HEK293 (cell line): ENCODE data around the gene TOP2A.

ENCODE experiments used
- CTCF ChIA-PET: fragments of 350-600 bp; formaldehyde crosslinking; extraction: SDS; loops from one replicate; lab custom pipeline; 2021; ENCODE audit warnings: antibody characterized with exemption; lab: Yijun Ruan, JAX
- POLR2A ChIA-PET: fragments of 300-600 bp; formaldehyde crosslinking; extraction: SDS; loops from one replicate; lab custom pipeline; 2020; ENCODE audit warnings: antibody characterized with exemption, inconsistent platforms; lab: Yijun Ruan, JAX
- H3K27ac ChIP-seq: fragments of 200-500 bp; sonication (Bioruptor generic); 2 replicates; pipeline ENCODE4 v1.5.1; 2014; ENCODE audit warnings: low read depth, low read length, control low read depth, inconsistent platforms; ENCODE audit errors: extremely low read depth
- H3K36me3 ChIP-seq, 2 experiments: fragments of 200-500 bp in 1 of 2; sonication (Bioruptor generic) in 1 of 2; 1 replicate in 1 of 2; 2 replicates in 1 of 2; pipeline ENCODE4 v1.5.1; 2014 to 2017; ENCODE audit warnings: inconsistent platforms in 2 of 2, low read length in 2 of 2; ENCODE audit not compliant: control insufficient read depth in 2 of 2, insufficient read depth in 1 of 2
- H3K4me1 ChIP-seq: fragments of 200-500 bp; sonication (Bioruptor generic); 2 replicates; pipeline ENCODE4 v1.5.1; 2014; ENCODE audit warnings: mild to moderate bottlenecking, low read length, inconsistent platforms; ENCODE audit not compliant: control insufficient read depth, insufficient read depth
- H3K4me3 ChIP-seq: 2 replicates; pipeline ENCODE4 v1.5.1; 2011; ENCODE audit warnings: low read depth, mild to moderate bottlenecking, control low read depth, low read length, moderate library complexity
- H3K9me3 ChIP-seq: fragments of 200-500 bp; sonication (Bioruptor generic); 2 replicates; pipeline ENCODE4 v1.5.1; 2014; ENCODE audit warnings: low read depth, low read length, inconsistent platforms; ENCODE audit not compliant: control insufficient read depth, insufficient read depth
- EGR2 ChIP-seq: fragments of 450-650 bp; formaldehyde crosslinking; IDR thresholded peaks from 2 replicates; pipeline ENCODE4 v1.5.1; 2016; ENCODE audit warnings: low read depth, missing biosample characterization, missing genetic modification characterization
- GLIS2 ChIP-seq: fragments of 450-650 bp; formaldehyde crosslinking; IDR thresholded peaks from 2 replicates; pipeline ENCODE4 v1.5.1; 2016; ENCODE audit warnings: missing biosample characterization, missing genetic modification characterization
- MEIS1 ChIP-seq: sonication (generic); formaldehyde crosslinking; IDR thresholded peaks from 2 replicates; pipeline ENCODE4 v1.8.1; 2022; ENCODE audit warnings: missing genetic modification reagents, mild to moderate bottlenecking, borderline replicate concordance
- SCRT1 ChIP-seq: fragments of 450-650 bp; formaldehyde crosslinking; IDR thresholded peaks from 2 replicates; pipeline ENCODE4 v1.5.1; 2016; ENCODE audit warnings: missing biosample characterization, missing genetic modification characterization, borderline replicate concordance
- SCRT2 ChIP-seq: fragments of 450-650 bp; formaldehyde crosslinking; IDR thresholded peaks from 2 replicates; pipeline ENCODE4 v1.5.1; 2016; ENCODE audit warnings: missing biosample characterization, missing genetic modification characterization
- ZFHX2 ChIP-seq: fragments of 450-650 bp; formaldehyde crosslinking; conservative IDR thresholded peaks from 2 replicates; pipeline ENCODE4 v1.5.1; 2016; ENCODE audit warnings: missing biosample characterization, missing genetic modification characterization
- ZNF112 ChIP-seq: fragments of 450-650 bp; formaldehyde crosslinking; IDR thresholded peaks from 2 replicates; pipeline ENCODE4 v1.5.0; 2017; ENCODE audit warnings: missing biosample characterization, missing genetic modification characterization
- ZNF146 ChIP-seq: fragments of 450-650 bp; formaldehyde crosslinking; IDR thresholded peaks from 2 replicates; pipeline ENCODE4 v1.5.1; 2016; ENCODE audit warnings: missing biosample characterization, missing genetic modification characterization
- ZNF214 ChIP-seq: fragments of 450-650 bp; formaldehyde crosslinking; IDR thresholded peaks from 2 replicates; pipeline ENCODE4 v1.5.1; 2017; ENCODE audit warnings: missing biosample characterization, mild to moderate bottlenecking, missing genetic modification characterization, borderline replicate concordance
- ZNF221 ChIP-seq: fragments of 450-650 bp; formaldehyde crosslinking; IDR thresholded peaks from 2 replicates; pipeline ENCODE4 v1.5.1; 2017; ENCODE audit warnings: missing biosample characterization, missing genetic modification characterization, borderline replicate concordance
- ZNF433 ChIP-seq: fragments of 450-650 bp; formaldehyde crosslinking; IDR thresholded peaks from 2 replicates; pipeline ENCODE4 v1.5.1; 2016; ENCODE audit warnings: missing biosample characterization, missing genetic modification characterization, low read depth
- ZNF571 ChIP-seq: fragments of 450-650 bp; formaldehyde crosslinking; IDR thresholded peaks from 2 replicates; pipeline ENCODE4 v1.5.0; 2017; ENCODE audit warnings: missing biosample characterization, missing genetic modification characterization
- ZNF843 ChIP-seq: fragments of 450-650 bp; formaldehyde crosslinking; IDR thresholded peaks from 2 replicates; pipeline ENCODE4 v1.5.1; 2016; ENCODE audit warnings: missing biosample characterization, missing genetic modification characterization
- ZSCAN16 ChIP-seq: fragments of 450-650 bp; formaldehyde crosslinking; IDR thresholded peaks from 2 replicates; pipeline ENCODE4 v1.5.1; 2016; ENCODE audit warnings: missing biosample characterization, missing genetic modification characterization
- TF ChIP-seq, protein P1 (sequence below): fragments of 450-650 bp; formaldehyde crosslinking; IDR thresholded peaks from 2 replicates; pipeline ENCODE4 v1.5.1; 2016; ENCODE audit warnings: missing biosample characterization, missing genetic modification characterization, borderline replicate concordance
- TF ChIP-seq, protein P2 (sequence below): fragments of 450-650 bp; formaldehyde crosslinking; conservative IDR thresholded peaks from 2 replicates; pipeline ENCODE4 v1.5.1; 2016; ENCODE audit warnings: low read depth, missing biosample characterization, missing genetic modification characterization

Gene TOP2A

DNA sequence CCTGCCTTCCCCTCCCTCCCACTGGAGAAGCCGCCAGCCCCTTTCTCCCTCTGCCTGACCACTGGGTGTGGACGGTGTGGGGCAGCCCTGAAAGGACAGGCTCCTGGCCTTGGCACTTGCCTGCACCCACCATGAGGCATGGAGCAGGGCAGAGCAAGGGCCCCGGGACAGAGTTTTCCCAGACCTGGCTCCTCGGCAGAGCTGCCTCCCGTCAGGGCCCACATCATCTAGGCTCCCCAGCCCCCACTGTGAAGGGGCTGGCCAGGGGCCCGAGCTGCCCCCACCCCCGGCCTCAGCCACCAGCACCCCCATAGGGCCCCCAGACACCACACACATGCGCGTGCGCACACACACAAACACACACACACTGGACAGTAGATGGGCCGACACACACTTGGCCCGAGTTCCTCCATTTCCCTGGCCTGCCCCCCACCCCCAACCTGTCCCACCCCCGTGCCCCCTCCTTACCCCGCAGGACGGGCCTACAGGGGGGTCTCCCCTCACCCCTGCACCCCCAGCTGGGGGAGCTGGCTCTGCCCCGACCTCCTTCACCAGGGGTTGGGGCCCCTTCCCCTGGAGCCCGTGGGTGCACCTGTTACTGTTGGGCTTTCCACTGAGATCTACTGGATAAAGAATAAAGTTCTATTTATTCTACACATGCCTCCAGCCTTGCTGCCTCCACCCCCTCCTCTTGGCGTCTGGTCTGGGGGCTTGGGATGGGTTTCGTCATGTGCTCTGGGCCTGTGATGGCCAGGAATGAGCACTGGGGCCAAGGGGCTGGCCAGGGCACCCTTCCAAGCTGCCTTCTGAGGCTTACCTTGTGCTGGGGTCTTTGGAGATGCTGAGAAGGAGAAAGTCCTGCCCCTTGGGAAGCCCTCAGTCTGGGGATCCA lies 60.5 kb downstream of the TOP2A start (continued):
- no peak for TF ChIP-seq ZNF221 (tag by site-specific recombination)

DNA sequence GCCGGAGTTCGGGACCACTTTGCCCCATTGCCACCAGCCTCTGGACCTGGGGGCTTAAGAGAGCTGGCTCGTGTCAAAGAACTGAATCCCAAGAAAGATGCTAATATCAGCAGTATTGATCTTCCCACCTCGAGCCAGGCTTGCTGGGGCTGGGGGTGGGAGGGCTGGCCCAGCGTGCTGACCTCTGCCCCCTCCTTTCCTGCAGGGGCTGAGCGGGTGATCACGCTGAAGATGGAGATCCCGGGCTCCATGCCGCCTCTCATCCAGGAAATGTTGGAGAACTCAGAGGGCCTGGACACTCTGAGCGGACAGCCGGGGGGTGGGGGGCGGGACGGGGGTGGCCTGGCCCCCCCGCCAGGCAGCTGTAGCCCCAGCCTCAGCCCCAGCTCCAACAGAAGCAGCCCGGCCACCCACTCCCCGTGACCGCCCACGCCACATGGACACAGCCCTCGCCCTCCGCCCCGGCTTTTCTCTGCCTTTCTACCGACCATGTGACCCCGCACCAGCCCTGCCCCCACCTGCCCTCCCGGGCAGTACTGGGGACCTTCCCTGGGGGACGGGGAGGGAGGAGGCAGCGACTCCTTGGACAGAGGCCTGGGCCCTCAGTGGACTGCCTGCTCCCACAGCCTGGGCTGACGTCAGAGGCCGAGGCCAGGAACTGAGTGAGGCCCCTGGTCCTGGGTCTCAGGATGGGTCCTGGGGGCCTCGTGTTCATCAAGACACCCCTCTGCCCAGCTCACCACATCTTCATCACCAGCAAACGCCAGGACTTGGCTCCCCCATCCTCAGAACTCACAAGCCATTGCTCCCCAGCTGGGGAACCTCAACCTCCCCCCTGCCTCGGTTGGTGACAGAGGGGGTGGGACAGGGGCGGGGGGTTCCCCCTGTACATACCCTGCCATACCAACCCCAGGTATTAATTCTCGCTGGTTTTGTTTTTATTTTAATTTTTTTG lies 61.6 kb downstream of the TOP2A start:
- H3K36me3 ChIP-seq: peaks cover 6 to 36% of the 10 kb centered on the region in 2 experiments; a peak in 2 of 3 replicates
- ChIA-PET POLR2A (interaction anchor here (2.2 kb wide), 1 partner anchor 53 kb away, joined by 16 read pairs; no protein-coding TSS in a partner anchor), CTCF (interaction anchor here (0.7 to 16.1 kb wide), 14 partner anchors 11 to 229 kb away, joined by 3 to 453 read pairs (median 6); partner anchors contain the start of gene RARA)
- no peak overlapping the region for H3K4me3 ChIP-seq
- no peaks in the 10 kb centered on the region for H3K9me3 ChIP-seq
- TF ChIP-seq ZNF843 (tag by site-specific recombination) (no peak), ZFHX2 (tag by site-specific recombination) (peak; percentile 52), GLIS2 (peak; percentile 45; the same call in 1 of the 2 replicates), SCRT1 (tag by site-specific recombination) (no peak), ZNF146 (tag by site-specific recombination) (no peak), ZNF433 (no peak), ZNF112 (tag by site-specific recombination) (no peak), MEIS1 (CRISPR knock-in tag) (no peak), SCRT2 (tag by site-specific recombination) (no peak), ZNF571 (tag by site-specific recombination) (no peak), ZSCAN16 (tag by site-specific recombination) (no peak), ZNF214 (tag by site-specific recombination) (no peak), EGR2 (peak; percentile 58)
- TF ChIP-seq, protein P1, sequence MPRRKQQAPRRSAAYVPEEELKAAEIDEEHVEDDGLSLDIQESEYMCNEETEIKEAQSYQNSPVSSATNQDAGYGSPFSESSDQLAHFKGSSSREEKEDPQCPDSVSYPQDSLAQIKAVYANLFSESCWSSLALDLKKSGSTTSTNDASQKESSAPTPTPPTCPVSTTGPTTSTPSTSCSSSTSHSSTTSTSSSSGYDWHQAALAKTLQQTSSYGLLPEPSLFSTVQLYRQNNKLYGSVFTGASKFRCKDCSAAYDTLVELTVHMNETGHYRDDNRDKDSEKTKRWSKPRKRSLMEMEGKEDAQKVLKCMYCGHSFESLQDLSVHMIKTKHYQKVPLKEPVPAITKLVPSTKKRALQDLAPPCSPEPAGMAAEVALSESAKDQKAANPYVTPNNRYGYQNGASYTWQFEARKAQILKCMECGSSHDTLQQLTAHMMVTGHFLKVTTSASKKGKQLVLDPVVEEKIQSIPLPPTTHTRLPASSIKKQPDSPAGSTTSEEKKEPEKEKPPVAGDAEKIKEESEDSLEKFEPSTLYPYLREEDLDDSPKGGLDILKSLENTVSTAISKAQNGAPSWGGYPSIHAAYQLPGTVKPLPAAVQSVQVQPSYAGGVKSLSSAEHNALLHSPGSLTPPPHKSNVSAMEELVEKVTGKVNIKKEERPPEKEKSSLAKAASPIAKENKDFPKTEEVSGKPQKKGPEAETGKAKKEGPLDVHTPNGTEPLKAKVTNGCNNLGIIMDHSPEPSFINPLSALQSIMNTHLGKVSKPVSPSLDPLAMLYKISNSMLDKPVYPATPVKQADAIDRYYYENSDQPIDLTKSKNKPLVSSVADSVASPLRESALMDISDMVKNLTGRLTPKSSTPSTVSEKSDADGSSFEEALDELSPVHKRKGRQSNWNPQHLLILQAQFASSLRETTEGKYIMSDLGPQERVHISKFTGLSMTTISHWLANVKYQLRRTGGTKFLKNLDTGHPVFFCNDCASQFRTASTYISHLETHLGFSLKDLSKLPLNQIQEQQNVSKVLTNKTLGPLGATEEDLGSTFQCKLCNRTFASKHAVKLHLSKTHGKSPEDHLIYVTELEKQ (tag by site-specific recombination): no peak
- TF ChIP-seq, protein P2, sequence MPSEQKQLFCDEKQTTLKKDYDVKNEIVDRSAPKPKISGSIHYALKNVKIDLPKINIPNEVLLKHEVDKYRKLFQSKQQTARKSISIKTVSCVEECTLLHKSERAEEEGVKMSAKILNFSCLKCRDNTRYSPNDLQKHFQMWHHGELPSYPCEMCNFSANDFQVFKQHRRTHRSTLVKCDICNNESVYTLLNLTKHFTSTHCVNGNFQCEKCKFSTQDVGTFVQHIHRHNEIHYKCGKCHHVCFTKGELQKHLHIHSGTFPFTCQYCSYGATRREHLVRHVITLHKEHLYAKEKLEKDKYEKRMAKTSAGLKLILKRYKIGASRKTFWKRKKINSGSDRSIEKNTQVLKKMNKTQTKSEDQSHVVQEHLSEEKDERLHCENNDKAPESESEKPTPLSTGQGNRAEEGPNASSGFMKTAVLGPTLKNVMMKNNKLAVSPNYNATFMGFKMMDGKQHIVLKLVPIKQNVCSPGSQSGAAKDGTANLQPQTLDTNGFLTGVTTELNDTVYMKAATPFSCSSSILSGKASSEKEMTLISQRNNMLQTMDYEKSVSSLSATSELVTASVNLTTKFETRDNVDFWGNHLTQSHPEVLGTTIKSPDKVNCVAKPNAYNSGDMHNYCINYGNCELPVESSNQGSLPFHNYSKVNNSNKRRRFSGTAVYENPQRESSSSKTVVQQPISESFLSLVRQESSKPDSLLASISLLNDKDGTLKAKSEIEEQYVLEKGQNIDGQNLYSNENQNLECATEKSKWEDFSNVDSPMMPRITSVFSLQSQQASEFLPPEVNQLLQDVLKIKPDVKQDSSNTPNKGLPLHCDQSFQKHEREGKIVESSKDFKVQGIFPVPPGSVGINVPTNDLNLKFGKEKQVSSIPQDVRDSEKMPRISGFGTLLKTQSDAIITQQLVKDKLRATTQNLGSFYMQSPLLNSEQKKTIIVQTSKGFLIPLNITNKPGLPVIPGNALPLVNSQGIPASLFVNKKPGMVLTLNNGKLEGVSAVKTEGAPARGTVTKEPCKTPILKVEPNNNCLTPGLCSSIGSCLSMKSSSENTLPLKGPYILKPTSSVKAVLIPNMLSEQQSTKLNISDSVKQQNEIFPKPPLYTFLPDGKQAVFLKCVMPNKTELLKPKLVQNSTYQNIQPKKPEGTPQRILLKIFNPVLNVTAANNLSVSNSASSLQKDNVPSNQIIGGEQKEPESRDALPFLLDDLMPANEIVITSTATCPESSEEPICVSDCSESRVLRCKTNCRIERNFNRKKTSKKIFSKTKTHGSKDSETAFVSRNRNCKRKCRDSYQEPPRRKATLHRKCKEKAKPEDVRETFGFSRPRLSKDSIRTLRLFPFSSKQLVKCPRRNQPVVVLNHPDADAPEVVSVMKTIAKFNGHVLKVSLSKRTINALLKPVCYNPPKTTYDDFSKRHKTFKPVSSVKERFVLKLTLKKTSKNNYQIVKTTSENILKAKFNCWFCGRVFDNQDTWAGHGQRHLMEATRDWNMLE (tag by site-specific recombination): no peak
- H3K4me1 ChIP-seq: no peaks in the 10 kb centered on the region
- no peak overlapping the region for H3K27ac ChIP-seq
